Measurements from ENCODE around the gene NHLH1.
A peak's percentile ranks its signal among the peaks of the same experiment; 100 is the strongest.
"Not testable (repeated sequence)": the region's sequence is repeated elsewhere in the genome, so short reads cannot be mapped to it uniquely, and the experiment has no call there.

The NHLH1 gene

DNA sequence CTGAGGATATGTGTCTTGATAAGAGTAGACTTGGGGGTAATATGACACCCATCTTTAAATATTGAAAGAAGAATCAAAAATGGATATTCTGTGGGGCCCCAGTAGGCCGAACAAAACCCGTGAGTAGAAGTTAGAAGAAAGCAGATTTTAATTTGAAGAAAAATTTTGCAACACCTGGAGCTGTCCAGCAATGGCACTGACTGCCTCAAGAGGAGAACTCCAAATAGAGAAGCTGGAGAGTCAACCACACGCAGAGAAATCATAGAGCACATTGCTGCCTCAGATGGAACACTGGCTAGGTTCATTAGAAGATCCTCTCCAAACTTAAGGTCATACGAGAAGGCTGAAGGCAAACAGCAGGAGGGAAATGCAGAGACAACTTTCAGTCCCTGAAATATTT, 6.8 kb downstream of the NHLH1 start:
- DNase-seq, result no peak
- TF ChIP-seq, protein P1, sequence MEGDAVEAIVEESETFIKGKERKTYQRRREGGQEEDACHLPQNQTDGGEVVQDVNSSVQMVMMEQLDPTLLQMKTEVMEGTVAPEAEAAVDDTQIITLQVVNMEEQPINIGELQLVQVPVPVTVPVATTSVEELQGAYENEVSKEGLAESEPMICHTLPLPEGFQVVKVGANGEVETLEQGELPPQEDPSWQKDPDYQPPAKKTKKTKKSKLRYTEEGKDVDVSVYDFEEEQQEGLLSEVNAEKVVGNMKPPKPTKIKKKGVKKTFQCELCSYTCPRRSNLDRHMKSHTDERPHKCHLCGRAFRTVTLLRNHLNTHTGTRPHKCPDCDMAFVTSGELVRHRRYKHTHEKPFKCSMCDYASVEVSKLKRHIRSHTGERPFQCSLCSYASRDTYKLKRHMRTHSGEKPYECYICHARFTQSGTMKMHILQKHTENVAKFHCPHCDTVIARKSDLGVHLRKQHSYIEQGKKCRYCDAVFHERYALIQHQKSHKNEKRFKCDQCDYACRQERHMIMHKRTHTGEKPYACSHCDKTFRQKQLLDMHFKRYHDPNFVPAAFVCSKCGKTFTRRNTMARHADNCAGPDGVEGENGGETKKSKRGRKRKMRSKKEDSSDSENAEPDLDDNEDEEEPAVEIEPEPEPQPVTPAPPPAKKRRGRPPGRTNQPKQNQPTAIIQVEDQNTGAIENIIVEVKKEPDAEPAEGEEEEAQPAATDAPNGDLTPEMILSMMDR (IDR thresholded peaks at IDR 0.05; ENCODE audit: low read depth, low read length), result no peak
- Histone ChIP-seq H3K36me3 (peaks cover 8% of the 10 kb centered on the region), H3K9me3 (ENCODE audit: severe bottlenecking) (no peaks in the 10 kb centered on the region), H3K27me3 (ENCODE audit: insufficient read depth, low read depth, severe bottlenecking) (no peaks in the 10 kb centered on the region), H3K27ac (peak overlapping the region; percentile 87), H3K4me3 (ENCODE audit: low read depth, low read length) (no peak overlapping the region)

DNA sequence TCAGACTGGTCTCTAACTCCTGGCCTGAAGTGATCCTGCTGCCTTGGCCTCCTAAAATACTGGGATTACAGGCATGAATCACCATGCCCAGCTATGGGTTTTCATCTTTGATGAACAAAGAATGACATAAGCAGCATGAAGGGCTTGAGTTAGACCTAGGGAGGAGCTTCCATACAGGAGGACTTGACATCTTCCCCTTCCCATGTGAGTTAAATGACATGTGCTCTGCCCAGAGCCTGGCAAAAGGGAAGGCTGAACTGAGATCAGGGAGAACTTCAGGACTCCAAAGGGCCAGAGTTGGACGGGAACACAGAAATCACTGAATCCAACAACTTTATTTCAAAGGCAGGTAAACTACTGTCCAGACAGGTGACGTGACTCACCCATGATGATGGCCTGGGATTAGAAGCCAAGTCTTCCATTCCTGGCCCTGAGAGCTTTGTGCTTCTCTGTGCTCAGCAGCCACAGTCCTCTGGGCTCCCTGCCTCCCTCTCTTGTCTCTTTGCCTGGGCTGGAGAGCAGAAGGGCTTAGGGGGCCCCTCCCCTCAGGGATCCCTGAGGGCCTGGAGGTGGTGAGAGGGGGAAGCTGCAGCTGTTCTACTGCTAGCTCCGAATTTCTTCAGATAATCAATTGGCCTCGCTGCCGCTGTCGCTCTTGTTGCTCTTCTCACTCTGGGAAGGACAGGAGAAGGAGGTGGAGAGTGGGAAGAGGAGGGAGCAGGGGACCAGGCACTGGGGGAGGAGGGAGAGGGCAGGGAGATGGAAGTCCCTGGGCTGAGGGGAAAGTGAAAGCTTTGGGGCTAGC, 7.6 kb downstream of the NHLH1 start:
- Histone ChIP-seq H3K4me3 (ENCODE audit: low read depth, low read length) (peak overlapping the region; percentile 31), H3K36me3 (peaks cover 8% of the 10 kb centered on the region), H3K27ac (peak overlapping the region; percentile 87), H3K9me3 (ENCODE audit: severe bottlenecking) (no peaks in the 10 kb centered on the region), H3K27me3 (ENCODE audit: insufficient read depth, low read depth, severe bottlenecking) (no peaks in the 10 kb centered on the region)
- peak; percentile 97 for DNase-seq
- TF ChIP-seq, protein P1 (IDR thresholded peaks at IDR 0.05; ENCODE audit: low read depth, low read length), result no peak

DNA sequence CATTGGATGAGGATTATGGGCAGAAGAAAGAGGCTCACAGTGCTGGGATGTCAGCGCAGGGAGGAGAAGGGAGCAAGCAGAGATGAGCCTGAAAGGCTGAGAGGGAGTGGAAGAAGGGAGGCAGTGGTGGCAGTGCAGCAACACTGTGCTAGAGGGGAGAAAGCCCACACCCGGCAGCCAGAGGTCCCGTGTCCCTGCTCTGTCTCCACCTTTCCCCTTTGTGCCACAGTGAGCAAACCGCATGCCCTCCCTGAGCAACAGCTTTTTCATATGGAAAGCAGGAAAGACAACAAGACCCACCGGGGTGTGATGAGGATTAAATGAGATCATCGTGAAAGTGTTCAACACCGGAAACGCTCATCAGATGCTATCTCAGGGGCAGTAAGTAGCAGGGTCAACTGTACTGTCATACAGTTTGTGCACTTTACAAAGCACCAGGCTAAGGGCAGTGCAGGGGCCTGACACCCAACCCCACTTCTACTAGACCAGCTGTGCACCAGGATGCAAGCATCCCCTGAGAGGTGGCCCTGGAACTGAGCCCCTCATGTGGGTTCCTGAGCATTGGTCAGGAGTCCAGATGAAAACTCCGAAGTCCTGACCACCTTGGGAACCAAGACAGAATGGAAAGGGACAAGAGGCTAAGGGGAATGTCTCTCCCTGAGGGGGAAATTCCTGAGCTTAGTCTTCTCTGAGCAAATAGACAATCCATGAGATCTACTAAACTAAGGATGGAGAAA, 9.1 kb downstream of the NHLH1 start:
- Histone ChIP-seq H3K9me3 (ENCODE audit: severe bottlenecking) (no peaks in the 10 kb centered on the region), H3K4me3 (ENCODE audit: low read depth, low read length) (peak overlapping the region; percentile 4; the same call in 1 of the 2 replicates), H3K36me3 (peaks cover 5% of the 10 kb centered on the region), H3K27ac (peak overlapping the region; percentile 87), H3K27me3 (ENCODE audit: insufficient read depth, low read depth, severe bottlenecking) (no peaks in the 10 kb centered on the region)
- DNase-seq, result peak; percentile 66
- TF ChIP-seq, protein P1 (IDR thresholded peaks at IDR 0.05; ENCODE audit: low read depth, low read length), result 0 out of 2 replicates have a peak, but pooled peaks have one; percentile 6

DNA sequence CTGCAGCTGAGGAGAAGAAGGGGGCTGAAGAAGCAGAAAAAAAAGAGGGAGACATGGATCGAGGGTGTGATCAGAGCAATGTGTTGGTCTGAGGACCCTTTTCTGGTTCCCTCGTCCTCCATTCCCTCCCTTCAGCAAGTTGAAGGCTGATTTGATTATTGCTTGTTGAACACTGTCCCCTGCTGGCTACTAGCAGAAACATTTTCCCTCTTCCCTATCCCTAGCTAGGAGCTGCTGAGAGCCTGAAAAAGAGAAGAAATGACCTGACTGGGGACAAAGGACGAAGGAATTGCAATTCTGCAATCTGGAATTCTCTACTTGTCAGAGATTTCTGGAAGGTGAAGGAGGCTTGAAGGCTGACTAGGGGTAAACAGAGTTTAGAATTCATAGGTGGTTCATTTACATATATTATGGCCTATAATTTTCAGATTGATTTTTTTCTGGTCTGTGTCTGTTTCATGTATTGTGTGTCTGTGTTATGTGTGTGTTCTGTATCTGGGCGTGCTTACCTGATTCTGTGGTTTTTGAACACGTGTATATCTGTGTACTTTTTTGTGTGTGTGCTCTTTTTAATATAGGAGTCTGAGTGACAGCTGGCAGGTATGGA, 9.8 kb downstream of the NHLH1 start:
- peak; percentile 79 for DNase-seq
- no peaks in the 10 kb centered on the region for H3K36me3 ChIP-seq
- peak overlapping the region; percentile 87 for H3K27ac ChIP-seq
- no peaks in the 10 kb centered on the region for H3K9me3 ChIP-seq (ENCODE audit: severe bottlenecking)
- TF ChIP-seq, protein P1 (IDR thresholded peaks at IDR 0.05; ENCODE audit: low read depth, low read length), result peak; percentile 99
- H3K27me3 ChIP-seq (ENCODE audit: insufficient read depth, low read depth, severe bottlenecking), result no peaks in the 10 kb centered on the region
- H3K4me3 ChIP-seq (ENCODE audit: low read depth, low read length), result no peak overlapping the region

DNA sequence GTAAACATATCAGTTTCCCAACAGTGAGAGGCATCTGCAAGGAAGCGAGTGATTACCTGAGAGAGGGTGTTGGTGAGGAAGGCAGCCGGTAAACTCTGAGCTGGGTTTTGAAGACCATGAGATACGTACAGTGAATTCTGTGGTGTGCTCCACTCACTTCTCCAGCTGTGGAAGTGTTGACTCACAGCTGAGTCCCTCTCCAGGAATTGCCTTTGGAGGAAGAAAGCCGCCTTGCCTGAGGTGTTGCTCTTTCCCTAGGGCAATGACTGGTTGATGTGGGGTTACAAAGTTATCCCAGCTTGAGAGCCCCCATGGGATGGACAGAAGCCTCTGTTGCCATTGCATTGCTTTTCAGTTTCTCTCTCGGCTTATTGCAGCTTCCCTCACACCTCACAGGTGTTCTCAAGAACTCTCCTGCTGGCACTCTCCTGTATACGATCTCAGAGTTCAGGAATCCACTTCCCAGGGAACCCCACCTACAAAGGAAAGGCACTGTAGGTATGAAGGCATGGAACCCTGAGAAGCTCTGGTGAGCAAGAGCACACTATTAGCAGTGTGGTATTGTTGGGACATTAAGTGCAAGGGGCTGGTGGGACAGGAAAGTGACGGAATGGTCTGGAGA, 10.8 kb downstream of the NHLH1 start:
- Histone ChIP-seq H3K27me3 (ENCODE audit: insufficient read depth, low read depth, severe bottlenecking) (no peaks in the 10 kb centered on the region), H3K27ac (no peak overlapping the region), H3K9me3 (ENCODE audit: severe bottlenecking) (no peaks in the 10 kb centered on the region), H3K4me3 (ENCODE audit: low read depth, low read length) (no peak overlapping the region), H3K36me3 (no peaks in the 10 kb centered on the region)
- no peak for DNase-seq
- TF ChIP-seq, protein P1 (IDR thresholded peaks at IDR 0.05; ENCODE audit: low read depth, low read length), result no peak

DNA sequence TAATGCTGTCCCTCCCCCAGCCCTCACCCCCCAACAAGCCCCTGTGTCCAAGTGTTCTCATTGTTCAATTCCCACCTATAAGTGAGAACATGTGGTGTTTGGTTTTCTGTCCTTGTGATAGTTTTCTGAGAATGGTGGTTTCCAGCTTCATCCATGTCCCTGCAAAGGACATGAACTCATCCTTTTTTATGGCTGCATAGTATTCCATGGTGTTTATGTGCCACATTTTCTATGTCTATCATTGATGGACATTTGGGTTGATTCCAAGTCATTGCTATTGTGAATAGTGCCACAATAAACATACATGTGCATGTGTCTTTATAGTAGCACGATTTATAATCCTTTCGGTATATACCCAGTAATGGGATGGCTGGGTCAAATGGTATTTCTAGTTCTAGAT, 17.9 kb downstream of the NHLH1 start:
- H3K4me3 ChIP-seq (ENCODE audit: low read depth, low read length); H3K27me3 ChIP-seq (ENCODE audit: insufficient read depth, low read depth, severe bottlenecking): not testable (repeated sequence)

DNA sequence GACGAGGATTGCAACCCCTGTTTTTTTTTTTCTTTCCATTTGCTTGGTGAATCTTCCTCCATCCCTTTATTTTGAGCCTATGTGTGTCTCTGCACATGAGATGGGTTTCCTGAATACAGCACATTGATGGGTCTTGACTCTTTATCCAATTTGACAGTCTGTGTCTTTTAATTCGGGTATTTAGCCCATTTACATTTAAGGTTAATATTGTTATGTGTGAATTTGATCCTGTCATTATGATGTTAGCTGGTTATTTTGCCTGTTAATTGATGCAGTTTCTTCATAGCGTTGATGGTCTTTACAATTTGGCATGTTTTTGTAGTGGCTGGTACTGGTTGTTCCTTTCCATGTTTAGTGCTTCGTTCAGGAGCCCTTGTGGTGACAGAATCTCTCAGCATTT, 21.5 kb downstream of the NHLH1 start:
- not testable (repeated sequence) for H3K36me3 ChIP-seq; DNase-seq; H3K27ac ChIP-seq; H3K9me3 ChIP-seq (ENCODE audit: severe bottlenecking); H3K4me3 ChIP-seq (ENCODE audit: low read depth, low read length); H3K27me3 ChIP-seq (ENCODE audit: insufficient read depth, low read depth, severe bottlenecking)

More for the DNA sequence above, 17.9 kb downstream of the NHLH1 start:
- H3K9me3 ChIP-seq (ENCODE audit: severe bottlenecking); H3K27ac ChIP-seq; H3K36me3 ChIP-seq; DNase-seq: not testable (repeated sequence)
